ENCODE data around the gene WWOX.

The WWOX gene

DNA sequence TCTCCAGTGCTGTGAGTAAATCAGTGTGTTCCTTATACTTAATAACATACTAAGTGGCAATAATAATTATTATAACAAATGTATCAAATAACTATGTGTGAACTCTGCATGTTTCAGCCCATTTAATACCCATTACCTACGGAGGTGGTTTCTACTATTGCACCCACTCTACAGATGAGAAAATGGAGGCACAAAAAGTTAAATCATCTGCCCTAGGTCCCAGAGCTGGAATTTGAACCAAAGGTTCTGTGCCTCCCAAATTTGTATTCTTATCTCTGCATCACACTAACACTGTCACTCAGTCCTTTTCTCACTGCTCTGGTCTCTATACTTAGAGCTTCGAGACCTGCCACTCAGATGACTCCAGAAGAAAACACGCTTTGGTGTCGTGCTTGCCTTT is 1084.1 kb downstream of the WWOX start:
- POLR2A ChIA-PET = no interaction called here
- TF ChIP-seq, protein P1, sequence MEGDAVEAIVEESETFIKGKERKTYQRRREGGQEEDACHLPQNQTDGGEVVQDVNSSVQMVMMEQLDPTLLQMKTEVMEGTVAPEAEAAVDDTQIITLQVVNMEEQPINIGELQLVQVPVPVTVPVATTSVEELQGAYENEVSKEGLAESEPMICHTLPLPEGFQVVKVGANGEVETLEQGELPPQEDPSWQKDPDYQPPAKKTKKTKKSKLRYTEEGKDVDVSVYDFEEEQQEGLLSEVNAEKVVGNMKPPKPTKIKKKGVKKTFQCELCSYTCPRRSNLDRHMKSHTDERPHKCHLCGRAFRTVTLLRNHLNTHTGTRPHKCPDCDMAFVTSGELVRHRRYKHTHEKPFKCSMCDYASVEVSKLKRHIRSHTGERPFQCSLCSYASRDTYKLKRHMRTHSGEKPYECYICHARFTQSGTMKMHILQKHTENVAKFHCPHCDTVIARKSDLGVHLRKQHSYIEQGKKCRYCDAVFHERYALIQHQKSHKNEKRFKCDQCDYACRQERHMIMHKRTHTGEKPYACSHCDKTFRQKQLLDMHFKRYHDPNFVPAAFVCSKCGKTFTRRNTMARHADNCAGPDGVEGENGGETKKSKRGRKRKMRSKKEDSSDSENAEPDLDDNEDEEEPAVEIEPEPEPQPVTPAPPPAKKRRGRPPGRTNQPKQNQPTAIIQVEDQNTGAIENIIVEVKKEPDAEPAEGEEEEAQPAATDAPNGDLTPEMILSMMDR (IDR thresholded peaks at IDR 0.05; ENCODE audit: control extremely low read depth, extremely low read depth, low read depth, missing control alignments) = no peak
- CTCF ChIA-PET = no interaction called here
- no peak for DNase-seq (ENCODE audit: extremely low spot score)

DNA sequence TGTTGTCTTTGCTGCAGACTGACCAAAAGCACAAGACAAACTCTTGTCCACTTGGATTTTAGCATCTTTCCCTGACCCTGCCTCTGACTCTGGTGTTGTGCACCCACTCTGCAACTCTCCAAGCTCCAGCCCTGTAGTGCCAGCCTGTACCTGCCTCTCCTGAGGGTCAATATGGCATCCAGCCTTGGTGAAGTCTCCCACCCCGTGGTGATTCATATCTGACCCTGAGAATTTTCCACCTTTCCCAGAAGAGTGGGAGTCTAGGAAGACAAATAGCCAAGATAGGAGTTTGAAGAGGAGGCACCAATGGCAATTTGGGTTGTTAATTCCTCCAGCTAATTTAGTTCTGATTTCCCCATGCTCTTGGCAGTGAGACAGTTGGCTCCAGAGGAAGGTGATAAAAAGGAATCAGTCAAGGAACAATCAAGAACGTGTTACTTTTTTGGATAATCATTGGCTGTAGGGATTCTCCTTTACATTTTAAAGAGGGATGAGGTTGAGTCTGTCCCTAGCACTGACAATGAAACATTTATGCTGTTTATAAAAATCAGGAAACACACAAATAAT is 1085.1 kb downstream of the WWOX start:
- ChIA-PET POLR2A (no interaction called here), CTCF (no interaction called here)
- TF ChIP-seq, protein P1 (IDR thresholded peaks at IDR 0.05; ENCODE audit: control extremely low read depth, extremely low read depth, low read depth, missing control alignments) = no peak
- DNase-seq (ENCODE audit: extremely low spot score) = no peak

DNA sequence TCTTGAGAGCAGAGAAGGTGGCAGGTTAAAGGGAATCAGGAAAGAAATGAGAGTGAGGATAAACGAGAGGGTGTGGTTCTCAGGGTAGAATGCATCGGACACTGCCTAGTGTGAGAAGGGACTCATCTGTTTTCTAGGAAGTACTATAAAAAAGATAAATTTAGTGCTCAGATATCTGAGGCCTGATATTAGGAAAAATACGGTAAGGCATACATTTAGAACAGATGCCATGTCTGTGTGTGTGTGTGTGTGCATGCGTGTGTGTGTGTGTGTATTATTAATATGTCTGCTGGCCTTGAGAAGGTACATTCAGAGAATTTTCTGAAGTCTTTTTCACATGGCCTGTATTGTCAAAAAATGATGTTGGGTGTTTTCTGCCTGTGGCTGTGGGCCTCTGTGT is 1086.3 kb downstream of the WWOX start:
- DNase-seq (ENCODE audit: extremely low spot score) = no peak
- POLR2A ChIA-PET = no interaction called here
- CTCF ChIA-PET = no interaction called here
- TF ChIP-seq, protein P1 (IDR thresholded peaks at IDR 0.05; ENCODE audit: control extremely low read depth, extremely low read depth, low read depth, missing control alignments) = no peak

DNA sequence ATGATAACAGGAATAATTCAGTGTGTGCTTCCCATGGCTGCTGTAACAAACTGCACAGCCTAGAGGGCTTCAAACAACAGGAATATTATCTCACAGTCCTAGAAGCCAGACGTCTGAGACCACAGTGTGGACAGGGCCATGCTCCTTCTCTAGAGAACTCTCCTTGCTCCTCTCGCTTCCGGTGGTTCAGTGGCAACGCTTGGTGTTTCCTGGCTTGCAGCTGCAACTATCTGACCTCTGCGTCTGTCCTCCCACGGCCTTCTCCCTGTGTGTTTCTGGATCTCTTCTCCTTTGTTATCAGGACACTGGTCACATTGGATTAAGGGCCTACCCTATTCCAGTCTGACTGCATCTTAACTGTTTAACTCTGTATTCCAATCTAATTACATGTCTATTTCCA is 1086.7 kb downstream of the WWOX start:
- TF ChIP-seq, protein P1 (IDR thresholded peaks at IDR 0.05; ENCODE audit: control extremely low read depth, extremely low read depth, low read depth, missing control alignments) = no peak
- ChIA-PET CTCF (no interaction called here), POLR2A (no interaction called here)
- no peak for DNase-seq (ENCODE audit: extremely low spot score)

DNA sequence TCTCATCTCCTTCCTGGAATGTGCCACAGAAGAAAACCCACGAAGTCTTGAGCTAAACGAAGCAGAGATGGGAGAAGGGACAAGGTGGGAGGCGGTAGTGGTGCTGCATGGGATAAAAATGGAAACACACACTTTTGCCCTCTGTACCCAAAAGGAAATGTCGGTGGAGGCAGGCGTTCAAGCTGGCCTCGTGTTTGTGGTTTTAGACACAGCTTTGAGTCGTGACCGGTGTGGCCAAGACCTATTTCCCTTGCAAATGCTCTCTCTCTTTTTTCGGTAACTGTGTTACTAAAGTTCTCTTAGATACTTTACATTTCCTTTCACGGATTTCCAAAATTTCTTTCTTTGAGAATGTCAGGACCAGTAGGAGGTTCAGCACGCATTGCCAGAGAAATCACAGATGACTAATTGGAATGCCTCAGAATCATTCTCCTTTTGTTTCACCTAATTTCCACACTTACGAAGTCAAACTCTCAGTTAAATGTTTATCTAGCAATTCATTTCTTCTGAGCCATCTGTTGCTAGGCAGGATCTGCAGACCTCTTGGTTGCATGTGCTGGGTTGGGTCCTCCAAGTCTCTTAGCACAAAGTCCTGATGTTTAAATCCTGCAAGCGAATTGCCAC is 1088.8 kb downstream of the WWOX start:
- no peak for DNase-seq (ENCODE audit: extremely low spot score)
- TF ChIP-seq, protein P1 (IDR thresholded peaks at IDR 0.05; ENCODE audit: control extremely low read depth, extremely low read depth, low read depth, missing control alignments) = no peak
- ChIA-PET CTCF (no interaction called here), POLR2A (no interaction called here)

DNA sequence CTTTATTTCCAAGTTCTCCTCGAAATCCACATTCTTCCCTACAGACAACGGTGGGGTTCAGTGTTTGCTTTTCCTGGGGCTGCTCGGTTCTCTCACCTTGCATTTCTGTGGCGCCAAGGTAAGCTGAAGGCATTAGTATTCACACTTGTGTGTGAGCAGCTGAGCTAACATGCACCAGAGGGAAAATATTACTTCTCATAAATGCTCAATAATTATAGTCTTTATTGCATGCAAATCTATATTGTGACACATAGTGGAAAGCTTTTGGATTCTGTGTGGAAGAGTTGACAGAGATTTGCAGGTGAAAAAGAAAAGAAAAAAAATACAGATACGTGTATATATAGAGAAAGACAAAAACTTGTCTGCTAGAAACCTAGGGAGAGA is 1089.3 kb downstream of the WWOX start:
- no peak for DNase-seq (ENCODE audit: extremely low spot score)
- ChIA-PET CTCF (no interaction called here), POLR2A (no interaction called here)
- TF ChIP-seq, protein P1 (IDR thresholded peaks at IDR 0.05; ENCODE audit: control extremely low read depth, extremely low read depth, low read depth, missing control alignments) = no peak
